ENCODE results near the gene EPB41L2.

EPB41L2 gene

DNA sequence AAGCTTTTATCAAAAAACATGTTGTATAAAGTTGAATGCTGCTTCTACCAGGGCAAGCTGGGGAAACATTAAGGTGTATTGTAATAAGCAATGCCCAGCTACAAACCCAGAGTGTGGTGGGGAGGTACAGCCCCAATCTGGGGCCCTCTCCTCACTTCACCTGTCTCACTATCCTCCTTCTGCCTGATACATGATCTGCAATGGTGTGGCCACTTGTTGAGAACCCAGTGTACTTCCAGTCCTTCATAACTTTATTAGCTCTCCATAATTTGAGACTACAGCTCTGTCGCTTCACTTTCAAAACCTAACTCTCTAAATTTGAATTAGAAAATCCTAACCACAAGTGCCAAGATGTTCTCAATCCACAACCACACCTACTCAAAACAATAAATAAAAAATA lies 84.9 kb downstream of the EPB41L2 start:
- DNase-seq (ENCODE audit: low spot score) = no peak

DNA sequence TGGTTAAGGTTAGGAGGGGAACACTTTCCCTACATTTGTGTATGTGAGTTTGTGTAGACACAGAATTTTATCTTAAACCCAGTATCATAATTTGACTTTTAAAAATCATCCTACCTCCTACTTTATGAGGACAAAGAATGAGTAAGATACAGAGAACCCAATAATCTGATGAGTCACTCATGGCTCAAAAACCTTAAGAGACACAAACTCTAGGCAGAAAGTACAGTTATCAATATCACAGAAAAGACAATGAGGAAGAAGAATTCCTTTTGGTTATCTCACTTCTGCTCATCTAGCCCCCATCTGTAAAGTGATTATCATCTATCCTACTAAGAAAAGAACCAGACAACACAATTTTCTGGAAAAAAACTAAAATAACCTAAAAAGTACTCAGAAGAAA lies 87.7 kb downstream of the EPB41L2 start:
- no peak for DNase-seq (ENCODE audit: low spot score)

DNA sequence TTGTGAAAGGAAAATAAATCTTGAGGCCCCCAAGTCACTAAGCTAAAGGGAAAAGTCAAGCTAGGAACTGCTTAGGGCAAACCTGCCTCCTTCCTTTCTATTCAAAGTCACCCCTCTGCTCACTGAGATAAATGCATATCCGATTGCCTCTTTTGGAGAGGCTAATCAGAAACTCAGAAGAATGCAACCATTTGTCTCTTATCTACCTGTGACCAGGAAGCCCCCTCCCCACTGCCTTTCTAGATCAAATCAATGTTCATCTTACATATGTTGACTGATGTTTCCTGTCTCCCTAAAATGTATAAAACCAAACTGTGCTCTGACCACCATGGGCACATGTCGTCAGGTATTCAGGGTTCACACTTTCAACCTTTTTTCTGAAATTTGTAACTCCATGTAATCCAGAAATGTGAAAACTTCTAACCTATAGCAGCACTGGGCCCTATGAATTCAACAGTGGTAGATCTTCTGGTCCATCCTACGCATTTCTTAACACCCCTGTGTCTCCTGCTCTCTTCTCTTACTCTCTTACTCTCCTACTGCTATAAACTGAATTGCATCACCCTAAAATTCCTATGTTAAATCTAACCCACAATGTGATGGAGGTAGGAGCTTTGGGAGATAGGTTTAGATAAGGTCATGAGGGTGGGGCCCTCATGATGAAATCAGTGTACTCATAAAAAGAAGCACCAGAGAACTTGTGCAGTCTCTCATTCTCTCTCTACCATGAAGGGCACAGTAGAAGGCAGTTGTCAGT lies 89.3 kb downstream of the EPB41L2 start:
- no peak for DNase-seq (ENCODE audit: low spot score)

DNA sequence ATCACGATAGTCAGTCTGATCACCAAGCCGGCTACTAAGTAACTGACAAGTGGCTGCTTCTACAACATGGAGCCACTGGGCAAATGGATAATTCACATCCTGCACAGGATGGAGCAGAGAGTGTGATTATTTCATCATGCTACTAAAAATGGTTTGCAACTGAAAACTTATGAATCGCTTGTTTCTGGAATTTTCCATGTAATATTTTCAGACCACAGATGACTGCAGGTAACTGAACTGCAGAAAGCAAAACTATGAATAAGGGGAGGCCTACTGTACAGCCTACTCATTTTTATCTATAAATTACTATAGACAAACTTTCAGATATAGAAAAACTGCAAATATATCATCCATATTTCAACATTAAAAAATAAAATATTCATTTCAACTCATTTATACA lies 91.5 kb downstream of the EPB41L2 start:
- no peak for DNase-seq (ENCODE audit: low spot score)

DNA sequence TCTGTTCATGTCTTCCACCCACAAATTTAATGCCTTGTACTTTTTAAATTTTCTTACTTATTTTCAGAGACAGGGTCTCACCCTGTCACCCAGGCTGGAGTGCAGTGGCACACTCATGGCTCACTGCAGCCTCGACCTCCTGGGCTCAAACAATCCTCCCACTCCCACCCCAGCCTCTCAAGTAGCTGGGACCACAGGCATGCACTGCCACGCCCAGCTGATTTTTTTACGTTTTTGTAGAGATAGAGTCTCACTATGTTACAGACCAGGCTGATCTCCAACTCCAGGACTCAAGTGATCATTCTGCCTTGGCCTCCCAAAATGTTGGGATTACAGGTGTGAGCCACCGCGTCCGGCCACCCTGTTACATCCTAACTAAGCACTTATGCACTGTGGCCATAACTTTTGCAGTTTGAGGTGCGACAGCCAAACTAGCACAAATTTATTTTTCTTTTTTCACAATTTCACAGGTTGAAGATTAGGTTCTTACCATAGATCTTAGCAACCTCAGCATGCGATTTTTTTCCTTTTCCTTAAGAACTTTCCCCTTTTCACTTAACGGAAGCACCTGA lies 92.1 kb downstream of the EPB41L2 start:
- DNase-seq (ENCODE audit: low spot score) = no peak

DNA sequence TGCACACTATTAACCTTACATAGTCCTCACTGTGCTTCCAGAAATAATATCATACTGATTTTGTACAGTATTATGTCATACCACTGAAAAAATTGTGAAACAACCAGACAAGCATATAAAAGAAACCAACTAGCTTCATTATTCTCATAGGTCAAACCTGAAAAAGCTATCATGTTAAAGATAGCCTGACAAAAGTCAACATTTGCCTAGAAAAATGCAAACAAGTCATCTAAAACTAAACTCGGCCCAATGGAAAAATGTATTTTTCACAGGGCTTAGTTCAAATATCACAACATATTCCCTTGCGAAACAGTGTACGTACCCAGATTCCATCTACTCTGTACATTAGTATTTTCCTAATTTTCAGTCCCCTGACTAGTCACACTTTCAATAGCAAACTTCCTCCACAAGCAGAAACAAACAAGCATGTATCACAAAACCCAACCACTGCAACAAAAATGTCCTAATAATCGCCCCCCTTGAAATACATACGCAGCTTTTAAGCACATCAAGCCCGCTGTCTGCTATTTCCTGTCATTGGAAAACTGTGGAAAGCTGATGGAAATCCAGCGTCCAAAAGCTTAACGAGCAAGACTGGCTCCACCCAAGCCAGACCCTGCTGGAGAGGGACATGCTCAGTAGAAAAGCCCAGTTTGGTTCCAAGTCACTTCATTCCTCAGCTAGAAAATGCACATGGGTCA lies 93.1 kb downstream of the EPB41L2 start:
- DNase-seq (ENCODE audit: low spot score) = peak; percentile 77

DNA sequence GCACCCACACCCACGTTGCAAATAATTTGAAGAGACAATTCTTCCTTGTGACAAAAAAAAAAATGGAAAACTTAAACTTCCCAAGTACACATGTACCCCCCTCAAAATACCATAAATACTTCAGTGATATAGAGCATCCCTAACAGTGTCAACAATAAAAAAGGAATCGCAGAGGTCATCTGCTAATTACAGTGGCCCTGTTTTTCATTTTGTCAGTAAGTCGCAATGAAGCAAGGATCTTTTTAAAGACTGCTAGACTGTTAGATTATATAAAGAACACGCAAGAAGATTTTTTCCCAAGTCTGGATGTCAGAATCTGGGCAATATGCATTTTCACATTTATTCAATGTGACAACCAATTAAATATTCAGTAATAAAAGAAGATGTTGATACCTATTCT lies 93.9 kb downstream of the EPB41L2 start:
- DNase-seq (ENCODE audit: low spot score) = no peak

DNA sequence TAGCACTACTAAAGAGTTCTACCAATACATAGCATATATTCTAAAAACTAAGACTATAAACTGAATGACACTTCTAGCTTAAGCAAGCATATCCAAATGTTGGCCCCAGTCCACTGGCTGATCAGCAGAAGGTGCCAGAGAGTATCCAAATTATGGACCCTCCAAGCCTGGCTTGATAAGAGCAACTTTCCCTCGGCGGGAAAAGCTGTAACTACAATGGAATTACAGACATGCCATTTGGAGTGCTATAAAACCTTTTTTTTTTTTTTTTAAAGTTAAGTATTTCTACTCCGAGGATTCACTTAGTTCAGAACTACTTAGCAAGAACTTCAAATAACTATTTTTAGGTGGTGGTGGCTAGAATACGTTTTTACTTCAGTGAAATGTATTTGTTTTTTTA lies 94.6 kb downstream of the EPB41L2 start:
- no peak for DNase-seq (ENCODE audit: low spot score)

DNA sequence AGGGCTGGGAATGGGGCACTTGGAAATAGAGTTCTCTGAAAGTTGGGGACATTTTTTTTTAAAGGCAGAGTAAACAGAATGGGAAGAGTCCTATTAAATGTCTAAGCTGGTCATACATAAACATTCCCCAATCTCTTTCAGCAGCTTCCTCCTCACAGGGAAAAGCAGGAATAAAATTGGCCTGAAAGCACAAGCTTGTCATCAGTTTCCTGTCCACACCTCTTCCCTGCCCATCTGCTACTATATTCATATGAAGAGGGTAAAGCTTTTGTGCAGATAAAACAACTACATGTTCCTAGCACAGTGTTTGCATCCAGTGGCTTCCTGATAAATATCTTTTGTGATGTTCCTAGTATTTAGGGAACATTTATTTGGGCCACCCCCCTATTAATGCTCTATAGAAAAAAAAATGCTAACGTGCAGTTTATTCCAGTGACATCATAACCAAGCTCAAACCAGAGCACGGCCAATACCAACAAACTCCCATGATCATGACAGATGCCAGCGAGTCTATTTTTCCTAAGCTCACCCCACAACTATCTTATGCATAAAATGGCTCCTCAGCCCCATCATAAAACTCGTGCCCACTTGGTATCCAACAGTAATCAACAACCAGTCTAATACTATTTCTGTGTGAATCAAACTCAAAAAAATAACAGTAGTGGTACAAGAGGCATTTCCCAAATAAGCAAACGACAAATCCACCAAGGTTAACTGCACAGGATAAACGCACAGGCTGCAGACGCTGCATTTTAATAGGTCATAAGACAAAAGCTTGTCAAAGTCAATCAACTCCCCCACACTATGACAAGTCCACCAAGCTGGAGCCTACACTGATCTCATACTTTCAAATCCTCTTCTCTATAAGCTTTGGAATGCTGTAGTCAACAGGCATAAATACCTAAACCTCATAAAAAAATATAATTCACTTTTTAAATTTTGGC lies 95.3 kb downstream of the EPB41L2 start:
- DNase-seq (ENCODE audit: low spot score) = no peak

DNA sequence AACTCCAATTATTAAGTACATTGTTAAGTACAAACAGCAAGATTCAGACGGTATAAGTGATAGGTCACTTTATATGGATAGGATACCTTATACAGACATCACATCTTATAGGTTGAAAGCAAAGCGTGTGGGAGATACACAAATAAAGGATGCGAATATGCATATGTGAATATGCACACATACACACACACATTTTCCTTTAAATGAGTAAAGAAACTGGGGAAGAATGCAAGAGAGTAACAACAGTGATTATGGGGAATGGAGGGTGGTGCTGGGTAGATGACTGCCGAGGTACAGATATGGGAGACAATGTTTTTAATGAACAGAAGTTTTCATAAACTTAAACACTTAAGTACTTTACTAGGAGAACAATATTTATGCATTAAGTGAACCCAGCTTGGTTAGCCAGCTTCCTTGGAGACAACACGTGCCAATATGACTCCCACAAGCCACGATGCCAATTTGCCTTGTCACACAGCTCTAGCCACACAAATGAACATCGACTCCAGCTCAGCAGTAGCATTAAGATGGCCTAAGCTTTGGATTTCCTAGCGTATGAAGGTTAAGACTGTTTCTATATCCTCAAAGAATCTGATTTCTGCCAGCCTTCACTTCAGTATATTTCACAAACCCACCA lies 96.6 kb downstream of the EPB41L2 start:
- no peak for DNase-seq (ENCODE audit: low spot score)

DNA sequence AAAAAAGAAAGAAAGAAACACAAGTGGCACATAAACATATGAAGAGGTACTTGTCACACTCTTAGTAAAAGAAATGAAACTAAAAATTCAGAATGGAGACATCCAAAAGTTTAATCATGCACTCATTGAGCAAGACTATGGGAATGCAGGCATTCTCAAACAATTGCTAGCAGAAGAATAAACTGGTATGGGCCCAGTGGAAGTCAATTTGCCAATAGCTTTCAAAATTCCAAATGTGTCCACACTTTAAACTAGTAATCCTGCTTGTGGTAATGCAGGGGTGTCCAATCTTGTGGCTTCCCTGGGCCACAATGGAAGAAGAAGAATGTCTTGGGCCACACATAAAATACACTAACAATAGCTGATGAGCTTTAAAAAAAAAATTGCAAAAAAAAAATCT lies 97.4 kb downstream of the EPB41L2 start:
- DNase-seq (ENCODE audit: low spot score) = no peak

DNA sequence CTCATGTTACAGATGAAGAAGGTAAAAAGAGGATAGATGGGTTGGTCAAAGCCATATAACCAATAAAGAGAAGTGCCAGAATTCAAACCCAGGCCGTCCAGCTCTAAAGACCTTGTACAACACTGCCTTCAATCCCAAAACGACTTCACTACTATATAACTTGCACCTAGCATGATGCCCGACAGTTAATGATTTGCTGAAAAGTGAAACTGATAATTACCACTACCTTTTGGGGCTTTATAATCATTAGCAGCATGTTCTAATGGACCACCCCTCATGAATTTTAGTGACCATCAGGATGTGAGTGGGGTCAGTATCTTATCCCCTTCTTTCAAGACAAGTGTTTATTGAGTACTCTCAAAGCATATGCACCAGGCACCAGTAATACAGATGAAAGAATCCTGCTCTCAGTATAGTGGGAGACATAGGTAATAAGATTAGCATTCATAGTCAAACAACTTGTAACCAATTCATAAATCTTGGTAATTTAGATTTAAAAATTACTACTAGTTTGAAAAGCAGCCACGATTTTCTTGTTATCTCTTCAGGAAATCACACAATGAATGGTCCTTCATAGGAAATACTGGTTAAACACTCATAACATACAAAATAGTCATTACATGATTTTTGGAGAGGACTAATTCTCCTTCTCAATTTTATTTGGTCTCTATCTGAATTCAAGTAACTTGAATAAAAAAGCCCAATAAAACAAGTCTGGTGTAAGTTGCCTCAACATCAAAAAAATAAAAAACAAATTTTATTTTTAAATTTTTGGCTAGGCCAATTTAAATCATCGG lies 98.0 kb downstream of the EPB41L2 start:
- no peak for DNase-seq (ENCODE audit: low spot score)

DNA sequence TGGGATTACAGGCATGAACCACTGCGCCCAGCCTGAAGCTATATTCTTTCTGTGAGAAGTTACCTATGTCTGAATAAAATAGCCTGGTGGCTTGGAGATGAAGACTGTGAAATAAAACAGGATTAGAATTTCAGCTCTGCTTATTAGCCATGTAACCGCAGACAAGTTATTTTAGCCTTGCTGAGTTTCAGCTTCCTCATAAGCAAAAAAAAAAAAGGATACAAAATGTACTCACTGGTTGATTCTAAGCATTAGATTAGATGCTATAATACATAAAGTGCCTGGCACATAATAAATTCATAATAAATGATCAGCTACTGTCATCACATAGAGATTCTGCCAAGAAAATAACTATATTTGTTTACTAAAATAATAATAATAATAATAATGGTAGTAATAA lies 98.8 kb downstream of the EPB41L2 start:
- DNase-seq (ENCODE audit: low spot score) = no peak

DNA sequence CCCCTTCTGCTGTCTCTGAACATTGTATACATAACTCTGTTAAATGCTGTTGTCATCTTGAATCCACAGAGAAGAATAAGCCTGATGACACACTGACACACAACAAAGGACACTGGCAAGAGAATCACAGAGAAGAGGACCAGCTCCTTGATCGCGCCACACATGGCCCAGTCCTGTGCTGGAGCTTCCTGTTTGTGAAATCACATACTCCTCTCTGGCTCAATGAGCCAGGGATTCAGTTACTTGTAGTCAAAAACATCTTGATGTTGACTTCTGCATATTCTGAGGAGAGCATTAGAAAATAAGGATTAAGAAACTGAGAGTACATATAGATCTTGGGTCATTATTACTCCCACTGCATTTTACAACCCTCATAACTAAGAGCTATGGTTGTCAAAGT lies 100.1 kb downstream of the EPB41L2 start:
- no peak for DNase-seq (ENCODE audit: low spot score)

DNA sequence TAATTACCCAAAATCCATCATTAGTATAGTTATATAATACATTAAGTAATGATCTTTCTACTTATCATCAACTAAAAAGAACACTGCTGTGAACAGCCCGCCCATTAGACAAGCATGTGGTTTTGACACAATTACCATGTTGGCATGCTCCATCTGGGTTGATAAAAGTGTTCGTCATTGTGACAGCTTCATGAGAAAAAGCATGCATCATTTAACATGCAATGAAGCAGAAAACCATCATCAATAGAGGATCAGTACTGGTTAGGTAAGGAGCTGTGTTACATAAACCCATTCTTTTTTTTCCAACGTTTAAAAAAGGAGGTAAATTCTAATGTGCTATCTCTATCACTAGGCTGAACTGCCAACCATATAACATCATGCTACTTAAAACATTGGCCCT lies 101.9 kb downstream of the EPB41L2 start:
- no peak for DNase-seq (ENCODE audit: low spot score)

DNA sequence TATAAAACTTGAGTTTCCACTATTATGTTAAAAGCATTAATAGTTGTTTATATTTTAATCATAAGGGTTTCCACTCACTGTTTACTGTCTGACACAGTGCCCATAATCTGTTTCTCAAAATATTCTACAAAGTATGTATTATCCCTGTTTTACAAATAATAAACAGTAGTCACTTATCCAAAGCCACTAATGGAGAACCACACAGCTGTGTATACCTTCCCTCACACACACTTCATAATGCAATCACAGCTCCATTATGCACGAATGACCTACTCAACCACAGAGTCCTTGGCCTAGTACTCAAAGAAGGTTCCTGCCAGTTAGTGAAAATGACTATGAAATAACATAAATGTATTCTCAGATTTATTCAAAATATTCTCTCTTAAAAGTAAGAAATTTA lies 103.1 kb downstream of the EPB41L2 start:
- DNase-seq (ENCODE audit: low spot score) = no peak

DNA sequence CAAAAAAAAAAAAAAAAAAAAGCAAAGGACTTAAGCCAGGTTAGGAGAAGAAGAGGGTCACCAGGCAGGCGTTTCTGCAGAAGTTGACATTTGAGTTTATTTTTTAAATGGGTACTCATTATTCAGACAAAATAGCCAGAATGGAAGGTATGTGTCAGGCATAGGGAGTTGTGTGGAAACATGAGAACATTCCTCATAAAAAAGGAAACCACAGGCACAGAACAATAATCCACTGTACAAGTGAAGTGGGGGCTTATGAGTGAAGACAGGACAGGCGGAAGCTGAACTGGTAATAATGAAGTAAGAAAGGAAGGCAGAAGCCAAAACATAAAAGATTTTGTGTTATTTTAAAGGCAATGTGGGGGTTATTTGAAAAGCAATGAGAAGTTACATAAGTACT lies 104.6 kb downstream of the EPB41L2 start:
- DNase-seq (ENCODE audit: low spot score) = no peak

DNA sequence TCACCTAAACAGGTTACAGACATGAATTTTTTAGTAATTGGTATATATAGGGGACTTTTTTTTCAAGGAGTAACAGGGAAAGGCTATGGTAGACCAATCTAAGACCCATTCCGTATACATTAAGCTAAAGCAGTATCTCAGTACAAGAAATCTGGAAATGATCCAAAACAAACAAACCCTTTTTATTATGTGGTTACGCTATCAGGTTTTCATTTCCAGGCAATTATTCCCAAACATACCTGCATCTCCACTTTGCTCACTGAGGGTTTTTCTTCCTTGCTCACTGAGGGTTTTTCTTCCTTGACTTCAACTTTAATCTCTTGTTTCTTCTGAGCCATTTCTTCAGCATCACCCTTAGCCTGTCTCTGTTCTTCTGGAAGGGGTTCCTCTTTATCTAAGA lies 107.3 kb downstream of the EPB41L2 start:
- DNase-seq (ENCODE audit: low spot score) = no peak

DNA sequence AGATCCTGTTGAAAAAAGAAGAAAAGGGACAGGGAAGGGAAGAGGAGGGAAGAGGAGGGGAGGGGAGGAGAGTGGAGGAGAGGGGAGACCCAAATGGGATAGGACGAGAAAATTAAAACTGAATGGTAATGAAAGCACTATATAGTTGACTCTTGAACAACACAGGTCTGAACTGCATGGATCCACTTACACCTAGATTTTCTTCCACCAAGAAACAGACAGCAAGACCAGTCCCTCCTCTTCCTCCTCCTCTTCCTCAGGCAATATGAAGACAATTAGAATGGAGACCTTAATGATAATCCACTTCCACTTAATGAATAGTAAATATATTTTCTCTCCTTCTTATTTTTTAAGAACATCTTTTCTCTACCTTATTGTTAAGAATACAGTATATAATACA lies 113.5 kb downstream of the EPB41L2 start:
- no peak for DNase-seq (ENCODE audit: low spot score)

DNA sequence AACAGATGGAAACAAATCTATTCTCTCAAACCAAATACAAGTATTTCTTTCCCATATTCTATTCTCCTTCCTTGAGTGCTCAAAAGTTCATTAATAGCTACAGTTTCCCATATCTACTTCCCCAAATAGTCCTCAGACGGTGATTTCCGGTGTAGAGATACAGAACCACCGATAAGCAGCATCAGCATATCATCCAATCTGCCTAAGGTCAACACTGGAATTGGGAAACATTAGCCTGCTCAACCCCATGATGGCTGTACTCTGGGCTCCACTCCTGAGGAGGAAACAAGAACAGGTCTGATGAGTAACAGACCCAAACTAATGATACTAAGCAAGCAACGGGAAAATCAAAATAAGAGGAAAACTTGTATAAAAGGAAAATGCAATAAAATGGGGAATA lies 115.6 kb downstream of the EPB41L2 start:
- DNase-seq (ENCODE audit: low spot score) = no peak

DNA sequence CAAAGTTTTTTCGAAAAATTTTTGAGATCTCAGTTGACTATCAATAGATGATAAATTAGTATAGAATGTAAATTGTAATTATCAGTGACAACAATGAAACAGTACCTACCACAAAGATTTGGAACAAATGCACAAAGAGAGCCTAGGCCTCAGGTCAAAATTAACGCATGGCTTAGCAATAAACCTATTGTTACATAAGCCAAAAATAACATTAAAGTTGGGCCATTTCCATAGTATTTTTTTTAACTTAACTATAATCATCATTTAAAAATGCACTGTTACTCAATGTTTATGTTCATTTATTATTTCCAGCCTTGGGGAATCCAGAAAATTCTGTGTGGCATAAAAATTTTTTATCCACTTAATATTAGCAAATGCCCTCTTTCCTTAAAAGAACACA lies 117.0 kb downstream of the EPB41L2 start:
- DNase-seq (ENCODE audit: low spot score) = no peak

All from left forelimb (tissue), 1 donor.